Endodermal cell (in vitro differentiated cells): ENCODE data around the gene CDC14A. TPM values are rescaled to one million over a fixed set of nuclear protein-coding genes. Genes with fewer than 3 reads are reported as not detected.

Experiments
- DNase-seq: peaks from one replicate; pipeline ENCODE4 v3.0.0-alpha.2; 2017
- H3K27ac ChIP-seq: 2 replicates; pipeline ENCODE4 v1.5.1; 2013; ENCODE audit warnings: mild to moderate bottlenecking, low read depth, low read length, moderate library complexity
- H3K27me3 ChIP-seq: 2 replicates; pipeline ENCODE4 v1.6.1; 2013; ENCODE audit warnings: mild to moderate bottlenecking, low read length, moderate library complexity; ENCODE audit not compliant: insufficient read depth, control insufficient read depth, poor library complexity, severe bottlenecking
- H3K36me3 ChIP-seq: 2 replicates; pipeline ENCODE4 v1.7.0; 2013; ENCODE audit warnings: mild to moderate bottlenecking, low read length, moderate library complexity; ENCODE audit not compliant: control insufficient read depth, insufficient read depth
- H3K4me1 ChIP-seq: one replicate; pipeline ENCODE4 v1.7.0; 2013; ENCODE audit warnings: low read length; ENCODE audit not compliant: control insufficient read depth, insufficient read depth
- H3K4me3 ChIP-seq: 2 replicates; pipeline ENCODE4 v1.5.1; 2013; ENCODE audit warnings: mild to moderate bottlenecking, low read length, moderate library complexity
- H3K9ac ChIP-seq: 2 replicates; pipeline ENCODE4 v1.6.1; 2013; ENCODE audit warnings: mild to moderate bottlenecking, low read length, moderate library complexity; ENCODE audit not compliant: poor library complexity, severe bottlenecking; ENCODE audit errors: extremely low read depth
- H3K9me3 ChIP-seq: 2 replicates; pipeline ENCODE4 v1.6.1; 2013; ENCODE audit warnings: mild to moderate bottlenecking, low read length, moderate library complexity; ENCODE audit not compliant: control insufficient read depth
- H3K27ac Mint-ChIP-seq: 2 replicates; pipeline ENCODE4 v1.8.0; 2020; ENCODE audit warnings: mixed read lengths
- H3K27me3 Mint-ChIP-seq: 2 replicates; pipeline ENCODE4 v1.8.0; 2021; ENCODE audit warnings: mild to moderate bottlenecking, mixed read lengths; ENCODE audit not compliant: insufficient read depth
- H3K36me3 Mint-ChIP-seq: 2 replicates; pipeline ENCODE4 v1.8.0; 2020; ENCODE audit warnings: low read depth, mixed read lengths
- H3K4me1 Mint-ChIP-seq: 2 replicates; pipeline ENCODE4 v1.8.0; 2020; ENCODE audit warnings: mixed read lengths
- H3K4me3 Mint-ChIP-seq: 2 replicates; pipeline ENCODE4 v1.8.0; 2020; ENCODE audit warnings: mild to moderate bottlenecking, moderate library complexity, mixed read lengths
- H3K9me3 Mint-ChIP-seq: 2 replicates; pipeline ENCODE4 v1.8.0; 2020; ENCODE audit warnings: mild to moderate bottlenecking, mixed read lengths
- WGBS, 2 experiments: methylation state at CpG; one replicate each; pipeline versions ENCODE4 v1.1.5 to v1.1.7; 2013; ENCODE audit warnings: missing lambda C conversion rate in 2 of 2, mixed read lengths in 1 of 2; ENCODE audit not compliant: insufficient coverage in 1 of 2, insufficient read length in 1 of 2; 5-methylcytosine and 5-hydroxymethylcytosine counted together
- total RNA-seq, 2 donors: library from RNA; stranded (reverse); fragmentation: NEBNext Ultra II Directional in 1 of 2; extraction: Animal tissue kit (Norgen Biotek cat#: 25700) in 1 of 2; gene quantifications; 2 replicates in 1 of 2; 3 replicates in 1 of 2; pipeline ENCODE4 v1.2.1, GENCODE V29; 2021
- TF ChIP-seq, protein P1 (sequence below): fragments of 200-600 bp; sonication (generic); conservative IDR thresholded peaks from 2 replicates; pipeline ENCODE4 v1.5.0; 2021; ENCODE audit warnings: antibody characterized with exemption, mild to moderate bottlenecking

Gene CDC14A
- total RNA-seq, 2 donors from 2014 or later = 14.5 to 17.6 TPM

DNA sequence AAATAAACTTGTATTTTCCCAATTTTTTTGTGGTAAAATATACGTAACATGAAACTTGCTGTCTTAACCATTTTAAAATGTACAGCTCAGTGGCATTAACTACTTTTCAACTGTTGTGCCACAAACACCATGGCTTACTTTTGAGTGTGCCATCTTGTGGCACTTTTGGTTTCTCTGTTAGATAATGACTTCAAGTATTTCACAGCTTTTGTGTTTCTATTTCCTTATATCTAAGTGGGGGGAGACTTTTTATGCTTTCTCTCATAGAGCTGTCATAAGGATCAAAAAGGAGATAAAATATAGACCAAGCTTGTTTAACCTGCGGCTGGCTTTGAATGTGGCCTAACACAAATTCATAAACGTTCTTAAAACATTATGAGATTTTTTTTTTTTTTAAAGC, 44.3 kb downstream of the CDC14A start:
- Mint-ChIP-seq H3K36me3 (peaks cover 22% of the 10 kb centered on the region), H3K9me3 (no peaks in the 10 kb centered on the region), H3K4me1 (peaks cover 29% of the 10 kb centered on the region), H3K27ac (no peak overlapping the region), H3K27me3 (no peaks in the 10 kb centered on the region), H3K4me3 (no peak overlapping the region)
- Histone ChIP-seq H3K9me3 (peaks cover 10% of the 10 kb centered on the region), H3K4me3 (no peak overlapping the region), H3K27ac (no peak overlapping the region), H3K4me1 (no peaks in the 10 kb centered on the region), H3K36me3 (peaks cover 33% of the 10 kb centered on the region), H3K9ac (no peak overlapping the region), H3K27me3 (no peaks in the 10 kb centered on the region)
- TF ChIP-seq, protein P1, sequence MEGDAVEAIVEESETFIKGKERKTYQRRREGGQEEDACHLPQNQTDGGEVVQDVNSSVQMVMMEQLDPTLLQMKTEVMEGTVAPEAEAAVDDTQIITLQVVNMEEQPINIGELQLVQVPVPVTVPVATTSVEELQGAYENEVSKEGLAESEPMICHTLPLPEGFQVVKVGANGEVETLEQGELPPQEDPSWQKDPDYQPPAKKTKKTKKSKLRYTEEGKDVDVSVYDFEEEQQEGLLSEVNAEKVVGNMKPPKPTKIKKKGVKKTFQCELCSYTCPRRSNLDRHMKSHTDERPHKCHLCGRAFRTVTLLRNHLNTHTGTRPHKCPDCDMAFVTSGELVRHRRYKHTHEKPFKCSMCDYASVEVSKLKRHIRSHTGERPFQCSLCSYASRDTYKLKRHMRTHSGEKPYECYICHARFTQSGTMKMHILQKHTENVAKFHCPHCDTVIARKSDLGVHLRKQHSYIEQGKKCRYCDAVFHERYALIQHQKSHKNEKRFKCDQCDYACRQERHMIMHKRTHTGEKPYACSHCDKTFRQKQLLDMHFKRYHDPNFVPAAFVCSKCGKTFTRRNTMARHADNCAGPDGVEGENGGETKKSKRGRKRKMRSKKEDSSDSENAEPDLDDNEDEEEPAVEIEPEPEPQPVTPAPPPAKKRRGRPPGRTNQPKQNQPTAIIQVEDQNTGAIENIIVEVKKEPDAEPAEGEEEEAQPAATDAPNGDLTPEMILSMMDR = peak; percentile 13
- no peak for DNase-seq
- WGBS, 2 experiments = 80 to 97% methylated on average over 1 to 3 of the region's 3 CpGs

DNA sequence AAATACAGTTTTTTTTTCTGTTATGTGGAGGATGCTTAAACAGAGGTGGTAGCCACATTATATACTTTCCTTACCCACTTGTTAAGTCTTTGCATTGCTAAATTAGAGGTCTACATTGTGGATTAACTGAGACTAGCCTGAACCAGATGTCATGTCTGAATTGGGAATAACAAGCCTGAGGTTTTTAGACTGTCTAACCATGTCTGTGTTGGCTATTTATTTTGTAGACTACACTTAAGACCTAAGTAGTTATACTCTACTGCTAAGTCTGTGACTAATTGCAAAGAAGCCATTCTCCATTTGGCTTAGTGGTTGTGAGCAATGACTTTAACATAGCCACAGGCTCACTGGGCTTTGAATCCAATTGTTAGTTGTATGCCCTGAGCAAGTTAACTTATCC, 45.4 kb downstream of the CDC14A start:
- H3K27me3 Mint-ChIP-seq = no peaks in the 10 kb centered on the region
- peaks cover 31% of the 10 kb centered on the region for H3K4me1 Mint-ChIP-seq
- Histone ChIP-seq H3K36me3 (peaks cover 30% of the 10 kb centered on the region), H3K27ac (no peak overlapping the region), H3K9ac (no peak overlapping the region), H3K9me3 (peaks cover 11% of the 10 kb centered on the region), H3K4me3 (no peak overlapping the region), H3K4me1 (no peaks in the 10 kb centered on the region), H3K27me3 (no peaks in the 10 kb centered on the region)
- no peak overlapping the region for H3K27ac Mint-ChIP-seq
- peaks cover 22% of the 10 kb centered on the region for H3K36me3 Mint-ChIP-seq
- no peak for DNase-seq
- no peak overlapping the region for H3K4me3 Mint-ChIP-seq
- no peaks in the 10 kb centered on the region for H3K9me3 Mint-ChIP-seq
- TF ChIP-seq, protein P1 = no peak

DNA sequence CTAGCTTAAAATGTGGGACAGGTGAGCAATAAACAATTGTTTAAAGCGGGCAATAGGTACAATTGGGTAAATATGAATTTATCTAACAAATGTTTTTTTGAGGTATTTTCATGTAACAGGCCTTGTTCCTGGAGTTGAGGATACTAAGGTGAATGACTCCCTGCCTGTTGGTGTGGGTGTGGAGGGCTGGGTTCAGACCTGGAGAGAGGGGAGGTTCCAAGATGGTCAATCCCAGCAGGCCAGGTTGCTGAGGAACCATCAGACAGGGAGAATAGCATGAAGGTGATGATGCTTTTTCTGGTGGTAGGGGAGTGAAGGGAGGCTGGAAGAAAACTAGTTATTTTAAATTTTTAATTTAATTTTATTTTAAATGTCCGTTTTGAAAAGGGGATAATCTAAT, 46.3 kb downstream of the CDC14A start:
- Histone ChIP-seq H3K36me3 (peaks cover 31% of the 10 kb centered on the region), H3K9me3 (peaks cover 11% of the 10 kb centered on the region), H3K9ac (no peak overlapping the region), H3K4me1 (no peaks in the 10 kb centered on the region), H3K4me3 (no peak overlapping the region), H3K27me3 (no peaks in the 10 kb centered on the region), H3K27ac (no peak overlapping the region)
- Mint-ChIP-seq H3K4me1 (peaks cover 35% of the 10 kb centered on the region), H3K4me3 (no peak overlapping the region), H3K9me3 (no peaks in the 10 kb centered on the region), H3K27me3 (no peaks in the 10 kb centered on the region), H3K36me3 (peaks cover 18% of the 10 kb centered on the region), H3K27ac (no peak overlapping the region)
- WGBS, 2 experiments = 93% methylated on average over 2 of the region's 2 CpGs; no CpG with 5 or more reads in 1 of the 2 experiments
- TF ChIP-seq, protein P1 = no peak
- DNase-seq = no peak
